ENCODE results near the gene XIRP1.

XIRP1 gene

DNA sequence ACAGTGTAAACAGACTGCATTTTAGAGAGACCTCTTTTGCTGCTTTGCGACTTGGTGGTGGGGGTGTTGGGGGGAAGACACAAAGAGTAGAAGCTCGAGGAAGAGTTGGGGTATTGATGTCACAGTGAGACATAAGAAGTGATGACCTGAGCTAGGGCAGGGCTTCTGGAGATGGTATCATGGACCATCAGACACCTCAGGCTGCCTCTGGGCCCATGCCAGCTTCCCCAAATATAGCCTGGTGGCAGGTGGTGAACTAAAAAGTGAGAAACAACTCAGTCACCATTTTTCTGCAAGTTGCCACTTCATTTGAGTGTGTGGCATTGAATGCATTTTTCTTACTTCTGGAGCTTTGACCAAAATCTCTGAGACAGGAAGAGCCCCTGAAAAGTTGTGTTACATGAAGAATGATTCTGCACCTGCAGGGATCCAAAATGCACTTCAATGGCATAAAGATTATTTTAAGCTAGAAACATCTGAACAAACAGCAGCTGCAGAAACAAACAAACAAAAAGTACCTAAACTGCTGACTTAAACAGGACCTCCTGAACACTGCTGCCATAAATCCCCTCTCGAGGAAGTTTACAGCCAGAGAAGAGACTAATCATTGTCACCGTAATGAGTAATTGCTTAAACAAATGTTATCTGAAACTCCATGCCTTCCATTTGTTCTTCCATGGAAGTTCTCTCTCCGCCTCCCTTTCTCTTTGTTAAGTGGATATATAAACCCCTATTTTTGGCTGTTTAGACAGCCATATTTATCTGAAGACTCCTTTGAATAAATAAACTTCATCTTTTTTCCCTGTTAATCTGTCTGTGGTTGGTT is 15.2 kb upstream of the XIRP1 start:
- no peak for DNase-seq

- DNase-seq, result no peak
Measured at GRCh38 chr3:39205919-39206516, 13.6 kb upstream of the XIRP1 start.

GRCh38 chr3:39205131-39205530 is 12.7 kb upstream of the XIRP1 start:
- DNase-seq, result no peak

DNA sequence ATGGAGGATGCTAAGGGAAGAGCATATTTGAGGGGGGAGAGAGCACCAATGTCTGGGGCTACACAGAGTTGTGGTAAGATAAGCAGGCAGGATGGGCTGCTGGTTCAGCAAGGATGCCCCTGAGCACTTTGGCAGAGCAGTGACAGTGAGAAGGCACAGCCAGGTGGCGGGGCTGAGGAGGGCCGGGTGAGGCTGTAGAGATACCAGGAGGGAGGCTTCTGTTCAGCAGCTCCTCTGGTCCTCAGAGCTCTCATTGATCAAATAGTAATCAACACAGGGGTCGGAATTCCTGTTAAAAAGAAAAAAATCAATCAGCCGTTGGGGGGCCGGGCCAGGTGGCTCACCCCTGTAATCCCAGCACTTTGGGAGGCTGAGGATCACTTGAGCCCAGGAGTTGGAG is 11.5 kb upstream of the XIRP1 start:
- DNase-seq, result no peak

- no peak for DNase-seq
Measured at GRCh38 chr3:39203402-39203801, 11.0 kb upstream of the XIRP1 start.

DNA sequence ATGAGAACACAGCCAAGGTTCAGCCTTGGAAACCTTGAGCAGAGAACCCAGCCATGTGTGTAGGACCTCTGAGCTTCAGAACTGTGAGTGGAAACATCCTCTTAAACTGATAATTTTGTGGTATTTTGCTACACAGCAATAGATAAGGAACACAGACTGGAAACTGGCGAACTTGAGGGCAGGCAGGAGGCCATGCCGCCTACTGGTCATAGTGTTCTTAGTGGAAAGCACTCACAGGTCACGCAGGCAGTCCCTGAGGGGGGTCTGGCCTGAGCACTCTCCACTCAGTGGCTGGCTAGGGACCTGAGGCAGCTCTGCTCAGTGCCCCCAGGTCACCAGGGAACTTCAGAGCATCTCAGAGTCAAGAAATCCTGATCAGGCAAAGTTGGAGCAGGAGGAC is 9.7 kb upstream of the XIRP1 start:
- DNase-seq, result no peak

DNA sequence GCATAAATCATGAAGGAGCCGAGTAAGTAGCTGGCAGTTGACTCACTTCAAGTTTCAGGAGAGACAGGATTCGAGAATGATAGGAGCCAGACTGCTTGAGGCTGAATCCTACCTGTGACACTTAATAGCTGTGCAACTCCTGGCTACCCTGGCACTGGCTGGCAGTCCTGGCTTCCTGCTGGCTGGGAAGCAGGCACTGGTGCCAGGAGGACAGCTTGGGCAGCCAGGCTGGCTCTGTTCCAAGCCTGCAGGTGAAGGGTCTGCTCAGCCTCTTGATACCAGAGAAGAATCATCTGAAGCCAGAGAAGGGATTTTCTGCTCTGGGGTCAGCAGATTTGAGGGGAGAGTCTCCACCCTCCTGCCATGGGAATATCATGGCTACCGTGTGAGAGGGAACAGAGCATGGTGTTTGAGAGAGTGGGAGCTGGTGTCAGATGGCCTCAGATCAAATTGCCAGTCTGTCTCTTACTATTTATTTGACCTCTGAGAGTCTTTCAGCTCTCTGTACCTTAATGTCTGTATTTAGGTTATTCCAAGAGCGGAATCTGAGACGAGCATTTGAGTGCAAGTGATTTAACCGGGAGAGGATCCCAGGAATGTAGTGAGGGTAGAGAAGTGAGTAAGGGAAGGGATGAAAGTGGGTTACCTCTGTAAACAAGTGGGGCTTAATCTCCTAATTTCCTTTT is 4.4 kb upstream of the XIRP1 start:
- no peak for DNase-seq

DNA sequence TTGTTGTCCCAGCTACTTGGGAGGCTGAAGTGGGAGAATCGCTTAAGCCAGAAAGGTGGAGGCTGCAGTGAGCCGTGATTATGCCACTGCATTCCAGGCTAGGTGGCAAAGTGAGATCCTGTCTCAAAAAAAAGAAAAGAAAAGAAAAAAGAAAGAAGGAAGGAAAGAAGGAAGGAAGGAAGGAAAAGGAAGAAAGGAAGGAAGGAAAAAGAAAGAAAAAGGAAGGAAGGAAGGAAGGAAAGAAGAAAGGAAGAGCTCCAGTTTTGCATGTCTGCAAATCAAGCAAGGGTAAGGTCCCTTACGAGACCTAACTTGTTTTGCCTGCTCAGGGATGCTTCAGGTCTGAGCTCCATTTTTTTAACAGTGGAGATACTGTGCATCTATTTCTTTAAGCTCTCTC is 3.6 kb upstream of the XIRP1 start:
- DNase-seq, result no peak

- DNase-seq, result peak; percentile 58
Measured at GRCh38 chr3:39193391-39193790, 996 bp upstream of the XIRP1 start.

GRCh38 chr3:39191773-39192172 is 622 bp downstream of the XIRP1 start:
- no peak for DNase-seq

GRCh38 chr3:39191111-39191510 is 1.3 kb downstream of the XIRP1 start:
- no peak for DNase-seq

DNA sequence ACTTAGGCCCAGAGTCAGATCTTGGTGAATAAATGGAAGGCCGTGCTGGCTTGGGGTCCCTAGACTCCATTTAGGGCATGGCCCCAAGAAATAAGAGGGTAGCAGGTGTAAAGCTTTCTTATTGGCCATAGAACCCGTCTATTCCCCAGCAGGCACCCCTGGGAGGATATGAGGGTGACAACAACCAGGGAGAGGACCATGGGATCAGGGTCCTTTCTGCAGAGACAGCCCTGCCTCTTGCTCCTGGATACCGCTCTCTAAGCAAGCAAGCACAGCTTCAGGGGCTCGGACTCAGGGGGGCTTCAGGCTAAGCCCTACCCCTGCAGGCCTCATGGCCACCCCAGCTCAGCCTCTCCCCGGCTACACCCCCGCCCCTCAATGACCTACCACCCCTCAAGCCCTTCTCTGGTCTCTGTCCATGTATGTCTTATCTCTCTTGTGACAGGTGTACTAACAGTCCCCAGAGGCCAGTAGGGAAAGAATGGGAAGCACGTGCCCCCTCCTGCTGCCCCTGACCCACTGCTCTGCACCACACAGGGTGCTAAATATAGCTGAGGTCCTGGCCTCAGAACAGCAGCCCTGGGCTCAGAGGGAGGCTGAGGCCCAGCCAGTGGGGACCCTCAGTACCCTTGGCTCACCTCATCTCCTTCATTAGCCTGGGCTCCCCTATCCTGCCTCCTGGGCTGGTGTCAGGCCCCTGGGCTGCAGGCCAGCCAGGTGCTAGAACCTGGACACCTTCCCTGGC is 1.9 kb downstream of the XIRP1 start:
- peak; percentile 51 for DNase-seq

GRCh38 chr3:39189959-39190269 is 2.5 kb downstream of the XIRP1 start:
- peak; percentile 81 for DNase-seq

- DNase-seq, result no peak
Measured at GRCh38 chr3:39189150-39189958, 3.0 kb downstream of the XIRP1 start.

DNA sequence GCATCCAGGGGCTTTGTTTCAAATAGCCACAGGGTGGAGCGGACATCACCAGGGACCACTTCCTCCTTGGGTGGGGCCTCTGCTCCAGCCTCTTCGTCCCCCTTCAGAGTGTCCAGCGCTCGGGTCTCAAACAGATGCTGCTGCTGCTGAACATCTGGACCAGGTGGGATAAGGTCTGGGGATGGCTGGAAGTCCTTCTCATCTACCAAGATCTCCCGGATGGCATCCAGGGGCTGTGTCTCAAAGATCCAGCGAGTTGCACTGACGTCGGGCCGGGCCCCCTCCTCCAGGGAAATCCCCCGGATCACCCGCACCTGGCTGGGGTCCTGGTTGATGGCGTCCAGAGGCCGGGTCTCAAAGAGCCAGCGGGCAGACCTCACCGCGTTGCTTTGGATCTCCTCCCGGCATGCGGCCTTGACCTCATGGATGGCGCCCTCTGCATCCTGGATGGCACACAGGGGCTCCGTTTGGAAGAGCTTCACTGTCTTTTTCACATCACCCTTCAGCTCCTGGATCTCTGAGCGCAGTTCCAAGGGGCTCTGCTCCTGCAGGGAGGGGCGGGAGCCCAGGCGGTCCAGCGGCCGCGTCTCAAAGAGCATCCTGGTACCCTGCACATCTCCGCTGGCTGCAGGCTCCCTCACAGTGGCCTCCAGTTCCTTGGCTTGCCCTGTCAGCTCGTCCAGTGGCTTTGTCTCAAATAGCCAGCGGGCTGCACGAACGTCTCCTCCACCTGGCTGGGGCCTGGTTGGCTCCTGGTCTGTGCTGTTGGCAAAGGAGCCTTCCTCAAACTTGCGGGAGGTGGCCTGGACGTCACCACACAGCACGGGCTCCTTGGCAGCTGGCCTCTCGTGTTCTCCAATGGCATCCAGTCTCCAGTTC is 3.9 kb downstream of the XIRP1 start:
- no peak for DNase-seq

- DNase-seq, result no peak
Measured at GRCh38 chr3:39187372-39188155, 4.8 kb downstream of the XIRP1 start.

DNA sequence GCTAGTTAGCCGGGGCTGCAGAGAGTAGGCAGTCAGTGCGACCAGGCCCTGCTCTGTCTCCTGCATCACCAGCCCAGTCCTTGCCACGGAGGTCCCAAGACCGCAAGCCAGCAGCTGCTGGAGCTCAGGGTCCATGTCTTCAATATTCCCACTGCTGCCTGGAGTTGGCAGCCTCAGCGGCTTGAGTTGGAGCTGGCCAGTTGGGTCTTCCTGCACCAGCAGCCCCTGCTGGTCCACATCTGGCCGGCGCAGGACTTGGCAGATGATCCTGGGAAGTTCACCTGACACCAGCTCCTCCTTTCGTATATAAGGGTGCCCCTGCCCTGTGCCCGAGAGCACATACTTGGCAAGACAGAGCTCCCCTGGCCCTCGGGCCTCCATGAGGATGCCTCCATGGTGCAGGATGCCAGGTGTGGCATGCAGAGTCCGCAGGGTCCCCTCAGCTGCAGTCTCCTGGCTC is 5.7 kb downstream of the XIRP1 start:
- DNase-seq, result no peak

DNA sequence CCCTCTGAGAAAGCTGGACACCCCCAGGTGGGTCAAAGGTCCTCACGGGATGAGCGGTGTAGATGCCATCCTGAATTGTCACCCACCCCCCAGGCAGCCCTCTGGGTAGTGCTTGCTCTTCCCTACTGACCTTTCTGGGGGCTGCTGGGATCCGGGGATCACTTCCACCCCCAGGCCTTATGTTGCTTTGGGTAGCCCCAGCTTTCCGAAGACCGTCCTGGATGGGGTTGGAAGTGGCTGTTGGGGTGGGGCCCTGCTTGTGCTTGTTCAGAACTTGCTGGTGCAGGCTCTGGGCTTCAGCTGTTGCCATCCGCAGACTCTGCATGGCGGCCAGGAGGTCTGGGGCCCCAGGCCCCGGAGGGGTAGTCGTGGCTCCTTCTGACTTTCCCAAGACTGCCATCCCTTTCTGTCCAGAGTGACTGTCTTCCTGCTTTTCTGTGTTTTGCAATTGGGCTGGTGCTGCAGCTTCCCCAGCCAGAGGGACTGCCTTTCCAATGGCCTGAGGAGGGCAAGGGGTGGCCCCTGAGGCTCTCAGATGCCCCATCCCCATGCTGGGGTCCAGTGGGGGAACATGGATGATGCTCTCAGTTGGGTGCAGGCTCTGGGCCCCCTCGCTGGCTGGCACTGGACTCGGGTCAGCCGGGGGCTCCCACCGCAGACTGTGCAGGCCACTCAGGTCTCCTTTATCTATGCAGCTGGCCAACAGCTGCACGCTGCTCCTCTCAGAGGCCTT is 6.3 kb downstream of the XIRP1 start:
- DNase-seq, result no peak

- DNase-seq, result no peak
Measured at GRCh38 chr3:39185326-39185958, 7.0 kb downstream of the XIRP1 start.

GRCh38 chr3:39184968-39185285 is 7.5 kb downstream of the XIRP1 start:
- no peak for DNase-seq

Data from activated effector memory CD4-positive, alpha-beta T cell treated with anti-CD3 and anti-CD28 coated beads, Interleukin-2, amount 50 U/mL, for 16 hours (primary cell).